HCT116 (cell line): ENCODE results near the gene PRMT5. TPM values are rescaled to one million over a fixed set of nuclear protein-coding genes. Genes with fewer than 3 reads are reported as not detected.

Experiments
- ATAC-seq: fragments of 200-7000 bp; cut with Tn5 transposase; 2 replicates; pipeline ENCODE4 v1.9.1; 2020; ENCODE audit warnings: mild to moderate bottlenecking, moderate library complexity
- BruUV-seq: library from RNA; stranded (reverse); fragments of 400-500 nt; replicated peaks from 2 replicates; lab custom pipeline; 2021; lab: Mats Ljungman, UMichigan
- CTCF ChIA-PET: fragments of 300-600 bp; sonication (Branson Sonifier 250); formaldehyde crosslinking; loops from one replicate; lab custom pipeline; 2021; ENCODE audit warnings: antibody characterized with exemption; lab: Charles Lee
- POLR2A ChIA-PET: fragments of 300-600, 350-600 bp; sonication (Branson Sonifier 250); formaldehyde crosslinking; loops from one replicate; lab custom pipeline; 2021; ENCODE audit warnings: antibody characterized with exemption; lab: Charles Lee
- RAD21 ChIA-PET, 2 experiments: fragments of 300-600 bp; sonication (Branson Sonifier 250); formaldehyde crosslinking; loops; one replicate each; lab custom pipeline; 2023; ENCODE audit warnings: low total read pairs in 2 of 2; ENCODE audit not compliant: uncharacterized antibody in 2 of 2, unreplicated experiment in 2 of 2, low non-redundant PET in 1 of 2; lab: Charles Lee
- DNase-seq: peaks from one replicate; pipeline ENCODE4 v3.0.0-alpha.2; 2010; ENCODE audit warnings: low read depth, low spot score
- H2AFZ ChIP-seq: fragments of 200-600 bp; shearing (Covaris generic), sonication (generic); 2 replicates; pipeline ENCODE4 v1.6.1; 2017; ENCODE audit warnings: low read depth, mixed run types, mixed read lengths, antibody characterized with exemption, low read length; ENCODE audit not compliant: poor library complexity, severe bottlenecking
- H3K27ac ChIP-seq: 2 replicates; pipeline ENCODE4 v1.5.1; 2012; ENCODE audit warnings: low read depth, low read length
- H3K27me3 ChIP-seq: fragments of 200-600 bp; sonication (generic); 2 replicates; pipeline ENCODE4 v1.6.1; 2016; ENCODE audit warnings: mixed run types, low read length, mixed read lengths; ENCODE audit not compliant: insufficient read depth
- H3K36me3 ChIP-seq, 2 experiments: fragments of 200-500 bp in 1 of 2; fragments of 200-600 bp in 1 of 2; sonication (Bioruptor generic) in 1 of 2; sonication (generic) in 1 of 2; 2 replicates each; pipeline versions ENCODE4 v1.5.1 to v1.6.1; 2014 to 2016; ENCODE audit warnings: low read length in 2 of 2, inconsistent platforms in 1 of 2, mixed read lengths in 1 of 2, mixed run types in 1 of 2; ENCODE audit not compliant: insufficient read depth in 2 of 2, control insufficient read depth in 1 of 2
- H3K4me1 ChIP-seq, 2 experiments: fragments of 200-600 bp in 1 of 2; sonication (generic) in 1 of 2; 2 replicates each; pipeline versions ENCODE4 v1.5.1 to v1.6.1; 2012 to 2017; ENCODE audit warnings: low read length in 2 of 2, inconsistent platforms in 1 of 2, mild to moderate bottlenecking in 1 of 2, mixed read lengths in 1 of 2, mixed run types in 1 of 2, moderate library complexity in 1 of 2; ENCODE audit not compliant: insufficient read depth in 2 of 2, control insufficient read depth in 1 of 2
- H3K4me2 ChIP-seq: fragments of 200-600 bp; sonication (generic); 2 replicates; pipeline ENCODE4 v1.6.1; 2017; ENCODE audit warnings: mixed run types, low read length, mixed read lengths
- H3K4me3 ChIP-seq, 2 experiments: fragments of 200-600 bp in 1 of 2; sonication (generic) in 1 of 2; replicated peaks in 1 of 2; 2 replicates each; pipeline ENCODE4 v1.5.1; 2011 to 2016; ENCODE audit warnings: low read length in 2 of 2, control low read depth in 1 of 2, low read depth in 1 of 2, mild to moderate bottlenecking in 1 of 2, mixed read lengths in 1 of 2, mixed run types in 1 of 2
- H3K79me2 ChIP-seq: fragments of 200-600 bp; sonication (generic); 2 replicates; pipeline ENCODE4 v1.6.1; 2017; ENCODE audit warnings: mild to moderate bottlenecking, mixed run types, low read length, moderate library complexity, mixed read lengths; ENCODE audit not compliant: insufficient read depth
- H3K9ac ChIP-seq: fragments of 200-600 bp; sonication (generic); 2 replicates; pipeline ENCODE4 v1.6.1; 2016; ENCODE audit warnings: low read length, mixed read lengths
- H3K9me2 ChIP-seq: fragments of 200-600 bp; sonication (generic), shearing (Covaris generic); 2 replicates; pipeline ENCODE4 v1.6.1; 2017; ENCODE audit warnings: mixed run types, mild to moderate bottlenecking, moderate library complexity; ENCODE audit not compliant: insufficient read depth
- H3K9me3 ChIP-seq, 2 experiments: fragments of 200-500 bp in 1 of 2; fragments of 200-600 bp in 1 of 2; sonication (Bioruptor generic) in 1 of 2; sonication (generic) in 1 of 2; 2 replicates each; pipeline ENCODE4 v1.6.1; 2014 to 2017; ENCODE audit warnings: low read length in 2 of 2, mixed read lengths in 2 of 2, inconsistent platforms in 1 of 2, low read depth in 1 of 2, mild to moderate bottlenecking in 1 of 2, mixed run types in 1 of 2, moderate library complexity in 1 of 2; ENCODE audit not compliant: control insufficient read depth in 1 of 2, insufficient read depth in 1 of 2
- H4K20me1 ChIP-seq: fragments of 200-600 bp; sonication (generic), shearing (Covaris generic); 2 replicates; pipeline ENCODE4 v1.6.1; 2017; ENCODE audit warnings: mixed run types, mild to moderate bottlenecking, moderate library complexity; ENCODE audit not compliant: insufficient read depth
- CBX3 ChIP-seq: IDR thresholded peaks from 2 replicates; pipeline ENCODE4 v1.6.1; 2012; ENCODE audit warnings: low read depth
- CEBPB ChIP-seq: IDR thresholded peaks from 2 replicates; pipeline ENCODE4 v1.6.1; 2012; ENCODE audit warnings: low read depth
- ELF1 ChIP-seq: IDR thresholded peaks from 2 replicates; pipeline ENCODE4 v1.6.1; 2012; ENCODE audit warnings: low read depth, borderline replicate concordance
- EZH2 ChIP-seq: fragments of 200-600 bp; sonication (generic); IDR thresholded peaks from 2 replicates; pipeline ENCODE4 v1.6.1; 2017; ENCODE audit warnings: antibody characterized with exemption, mixed run types
- EZH2phosphoT487 ChIP-seq: fragments of 200-600 bp; IDR thresholded peaks from 2 replicates; pipeline ENCODE4 v1.6.1; 2018; ENCODE audit warnings: antibody characterized with exemption, borderline replicate concordance
- FOSL1 ChIP-seq: IDR thresholded peaks from 2 replicates; pipeline ENCODE4 v1.6.1; 2012; ENCODE audit warnings: low read depth
- JUND ChIP-seq: IDR thresholded peaks from 2 replicates; pipeline ENCODE4 v1.6.1; 2012
- RAD21 ChIP-seq: IDR thresholded peaks from 2 replicates; pipeline ENCODE4 v1.6.1; 2012; ENCODE audit warnings: low read depth, mild to moderate bottlenecking
- SIN3A ChIP-seq: IDR thresholded peaks from 2 replicates; pipeline ENCODE4 v1.6.1; 2012; ENCODE audit warnings: low read depth
- SP1 ChIP-seq: IDR thresholded peaks from 2 replicates; pipeline ENCODE4 v1.6.1; 2012; ENCODE audit warnings: low read depth
- SRF ChIP-seq: IDR thresholded peaks from 2 replicates; pipeline ENCODE4 v1.6.1; 2012; ENCODE audit warnings: low read depth
- TCF7L2 ChIP-seq: IDR thresholded peaks from 2 replicates; pipeline ENCODE4 v1.7.0; 2011; ENCODE audit warnings: borderline replicate concordance, inconsistent platforms; ENCODE audit not compliant: insufficient read depth, insufficient read length; ENCODE audit errors: extremely low read depth
- ZFX ChIP-seq: fragments of 450-650 bp; IDR thresholded peaks from 2 replicates; pipeline ENCODE4 v1.6.1; 2017
- ZNF274 ChIP-seq: fragments of 200-500 bp; sonication (Bioruptor generic); IDR thresholded peaks from 2 replicates; pipeline ENCODE4 v1.6.1; 2014; ENCODE audit warnings: mild to moderate bottlenecking, low read depth, low read length, inconsistent platforms
- intact Hi-C: fragments of 100-400 bp; cut with micrococcal nuclease; formaldehyde crosslinking; loops from 2 replicates; pipeline ENCODE4 v1.10.0; 2022
- total RNA-seq: library from RNA; stranded (reverse); gene quantifications from one replicate; pipeline ENCODE4 v1.2.1, GENCODE V29; 2021; ENCODE audit not compliant: unreplicated experiment
- TF ChIP-seq, protein P1 (sequence below): IDR thresholded peaks from 2 replicates; pipeline ENCODE4 v1.6.1; 2012
- TF ChIP-seq, protein P2 (sequence below): IDR thresholded peaks from 2 replicates; pipeline ENCODE4 v1.6.1; 2011; ENCODE audit warnings: mild to moderate bottlenecking, low read length, moderate library complexity; ENCODE audit not compliant: insufficient replicate concordance; ENCODE audit errors: extremely low read depth
- TF ChIP-seq, protein P3 (sequence below): IDR thresholded peaks from 2 replicates; pipeline ENCODE4 v1.6.1; 2012
- TF ChIP-seq, protein P4 (sequence below), 3 experiments: fragments of 200-600 bp in 1 of 3; sonication (generic) in 1 of 3; IDR thresholded peaks in 2 of 3; conservative IDR thresholded peaks in 1 of 3; 2 replicates each; pipeline ENCODE4 v1.5.1; 2012 to 2017; ENCODE audit warnings: low read depth in 2 of 3, low read length in 2 of 3, antibody characterized with exemption in 1 of 3, borderline replicate concordance in 1 of 3, control low read depth in 1 of 3, mild to moderate bottlenecking in 1 of 3, mixed read lengths in 1 of 3, mixed run types in 1 of 3, moderate library complexity in 1 of 3; ENCODE audit not compliant: insufficient read depth in 1 of 3

Gene PRMT5
- total RNA-seq, 1 experiment from 2014 or later = 186 TPM

DNA sequence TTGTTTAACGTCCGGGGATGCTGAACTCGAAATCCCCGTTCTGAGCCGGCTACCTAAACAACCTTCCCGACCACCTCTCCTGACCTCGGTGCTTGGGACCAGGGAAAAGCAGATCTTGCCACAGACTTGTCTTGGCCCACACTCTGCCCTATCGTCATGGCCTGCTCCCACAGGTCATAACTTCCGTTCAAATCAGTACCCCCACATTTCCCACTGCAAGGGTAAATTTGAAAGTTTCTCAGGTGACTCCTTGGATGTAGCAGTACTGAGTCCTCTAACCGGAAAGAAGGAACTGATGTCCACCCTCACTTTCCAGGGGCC lies 9.6 kb downstream of the PRMT5 start:
- no peaks in the 10 kb centered on the region for H3K27me3 ChIP-seq
- H3K4me2 ChIP-seq = peak overlapping the region; percentile 56
- CTCF ChIA-PET = interaction anchor here (1.1 to 3.0 kb wide), 3 partner anchors 10 to 349 kb away, joined by 3 to 18 read pairs (median 4); partner anchors contain the start of gene PRMT5
- H3K36me3 ChIP-seq = peaks cover 30 to 38% of the 10 kb centered on the region in 2 experiments
- BruUV-seq = TSS peak; percentile 98
- no peak overlapping the region for H2AFZ ChIP-seq
- no peak for DNase-seq
- peak; percentile 18; the same call in 1 of the 2 replicates for ATAC-seq
- intact Hi-C loops = loop anchor here (5.0 kb wide), 1 partner anchor 47 kb away; the partner anchor contains the start of gene LRP10
- no peaks in the 10 kb centered on the region for H3K9me3 ChIP-seq
- no peaks in the 10 kb centered on the region for H4K20me1 ChIP-seq
- H3K4me1 ChIP-seq = peaks cover 9 to 30% of the 10 kb centered on the region in 2 experiments
- H3K9ac ChIP-seq = peak overlapping the region; percentile 29; the same call in 1 of the 2 replicates
- TF ChIP-seq TCF7L2 = no peak
- TF ChIP-seq FOSL1 = no peak
- TF ChIP-seq, protein P1, sequence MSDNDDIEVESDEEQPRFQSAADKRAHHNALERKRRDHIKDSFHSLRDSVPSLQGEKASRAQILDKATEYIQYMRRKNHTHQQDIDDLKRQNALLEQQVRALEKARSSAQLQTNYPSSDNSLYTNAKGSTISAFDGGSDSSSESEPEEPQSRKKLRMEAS = no peak
- TF ChIP-seq EZH2phosphoT487 = no peak
- no peak for TF ChIP-seq ZNF274
- no peak for TF ChIP-seq SP1
- TF ChIP-seq, protein P2, sequence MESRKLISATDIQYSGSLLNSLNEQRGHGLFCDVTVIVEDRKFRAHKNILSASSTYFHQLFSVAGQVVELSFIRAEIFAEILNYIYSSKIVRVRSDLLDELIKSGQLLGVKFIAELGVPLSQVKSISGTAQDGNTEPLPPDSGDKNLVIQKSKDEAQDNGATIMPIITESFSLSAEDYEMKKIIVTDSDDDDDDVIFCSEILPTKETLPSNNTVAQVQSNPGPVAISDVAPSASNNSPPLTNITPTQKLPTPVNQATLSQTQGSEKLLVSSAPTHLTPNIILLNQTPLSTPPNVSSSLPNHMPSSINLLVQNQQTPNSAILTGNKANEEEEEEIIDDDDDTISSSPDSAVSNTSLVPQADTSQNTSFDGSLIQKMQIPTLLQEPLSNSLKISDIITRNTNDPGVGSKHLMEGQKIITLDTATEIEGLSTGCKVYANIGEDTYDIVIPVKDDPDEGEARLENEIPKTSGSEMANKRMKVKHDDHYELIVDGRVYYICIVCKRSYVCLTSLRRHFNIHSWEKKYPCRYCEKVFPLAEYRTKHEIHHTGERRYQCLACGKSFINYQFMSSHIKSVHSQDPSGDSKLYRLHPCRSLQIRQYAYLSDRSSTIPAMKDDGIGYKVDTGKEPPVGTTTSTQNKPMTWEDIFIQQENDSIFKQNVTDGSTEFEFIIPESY = no peak
- TF ChIP-seq CEBPB = no peak
- TF ChIP-seq SRF = no peak
- TF ChIP-seq, protein P3, sequence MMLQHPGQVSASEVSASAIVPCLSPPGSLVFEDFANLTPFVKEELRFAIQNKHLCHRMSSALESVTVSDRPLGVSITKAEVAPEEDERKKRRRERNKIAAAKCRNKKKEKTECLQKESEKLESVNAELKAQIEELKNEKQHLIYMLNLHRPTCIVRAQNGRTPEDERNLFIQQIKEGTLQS = no peak
- TF ChIP-seq, protein P4, sequence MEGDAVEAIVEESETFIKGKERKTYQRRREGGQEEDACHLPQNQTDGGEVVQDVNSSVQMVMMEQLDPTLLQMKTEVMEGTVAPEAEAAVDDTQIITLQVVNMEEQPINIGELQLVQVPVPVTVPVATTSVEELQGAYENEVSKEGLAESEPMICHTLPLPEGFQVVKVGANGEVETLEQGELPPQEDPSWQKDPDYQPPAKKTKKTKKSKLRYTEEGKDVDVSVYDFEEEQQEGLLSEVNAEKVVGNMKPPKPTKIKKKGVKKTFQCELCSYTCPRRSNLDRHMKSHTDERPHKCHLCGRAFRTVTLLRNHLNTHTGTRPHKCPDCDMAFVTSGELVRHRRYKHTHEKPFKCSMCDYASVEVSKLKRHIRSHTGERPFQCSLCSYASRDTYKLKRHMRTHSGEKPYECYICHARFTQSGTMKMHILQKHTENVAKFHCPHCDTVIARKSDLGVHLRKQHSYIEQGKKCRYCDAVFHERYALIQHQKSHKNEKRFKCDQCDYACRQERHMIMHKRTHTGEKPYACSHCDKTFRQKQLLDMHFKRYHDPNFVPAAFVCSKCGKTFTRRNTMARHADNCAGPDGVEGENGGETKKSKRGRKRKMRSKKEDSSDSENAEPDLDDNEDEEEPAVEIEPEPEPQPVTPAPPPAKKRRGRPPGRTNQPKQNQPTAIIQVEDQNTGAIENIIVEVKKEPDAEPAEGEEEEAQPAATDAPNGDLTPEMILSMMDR (IDR thresholded peaks at IDR 0.05 in 2 of 3, conservative IDR thresholded peaks at IDR 0.05 in 1 of 3; ENCODE audit: borderline replicate concordance in 1 of 3, insufficient read depth in 1 of 3, low read depth in 2 of 3, low read length in 2 of 3) = no peak
- TF ChIP-seq RAD21 = no peak
- no peak for TF ChIP-seq ZFX
- no peak for TF ChIP-seq EZH2
- no peak for TF ChIP-seq CBX3
- TF ChIP-seq JUND = no peak
- TF ChIP-seq ELF1 = no peak
- no peak for TF ChIP-seq SIN3A
- TF ChIP-seq, all 23 proteins: peak for 0
- no peaks in the 10 kb centered on the region for H3K9me2 ChIP-seq
- H3K27ac ChIP-seq = peak overlapping the region; percentile 58
- H3K79me2 ChIP-seq = peaks cover 43% of the 10 kb centered on the region
- ChIA-PET POLR2A (interaction anchor here (1.2 to 4.8 kb wide), 3 partner anchors 11 to 37 kb away, joined by 3 to 29 read pairs (median 4); partner anchors contain the start of gene PRMT5), RAD21 (no interaction called here)
- peak overlapping the region; percentile 19 to 25 for H3K4me3 ChIP-seq
